Ramos (cell line): ENCODE measurements around the gene ASPSCR1.
"Not testable (repeated sequence)": the region's sequence is repeated elsewhere in the genome, so short reads cannot be mapped to it uniquely, and the experiment has no call there.

Experiments
- in situ Hi-C: fragments of 300-500 bp; cut with MboI; formaldehyde crosslinking; loops from one replicate; pipeline ENCODE4 v1.14.3; 2022; ENCODE audit warnings: low sequenced_read_pairs; ENCODE audit not compliant: unreplicated experiment

Gene ASPSCR1

GRCh38 chr17:82035488-82035887 lies 58.1 kb downstream of the ASPSCR1 start:
- in situ Hi-C loops, result no loop called here

GRCh38 chr17:82035956-82036633 lies 58.7 kb downstream of the ASPSCR1 start:
- in situ Hi-C loops, result no loop called here

GRCh38 chr17:82036634-82037091 lies 59.2 kb downstream of the ASPSCR1 start:
- in situ Hi-C loops, result no loop called here

- in situ Hi-C loops, result no loop called here
Observed at GRCh38 chr17:82037092-82037888, 59.9 kb downstream of the ASPSCR1 start, which contains the start of gene DCXR. Gene DCXR (minus strand): TSS chr17:82037697. CDS start chr17:82037682, 15 bp downstream.

GRCh38 chr17:82037889-82038195 lies 60.4 kb downstream of the ASPSCR1 start:
- in situ Hi-C loops, result no loop called here

- in situ Hi-C loops, result not testable (repeated sequence)
Observed at GRCh38 chr17:82038796-82039409, 61.5 kb downstream of the ASPSCR1 start.

- in situ Hi-C loops, result no loop called here
Observed at GRCh38 chr17:82039695-82040299, 62.4 kb downstream of the ASPSCR1 start.

- in situ Hi-C loops, result no loop called here
Observed at GRCh38 chr17:82041144-82041814, 63.9 kb downstream of the ASPSCR1 start.

- in situ Hi-C loops, result no loop called here
Observed at GRCh38 chr17:82042649-82043048, 65.2 kb downstream of the ASPSCR1 start.

GRCh38 chr17:82043507-82043906 lies 66.1 kb downstream of the ASPSCR1 start:
- in situ Hi-C loops, result no loop called here

- in situ Hi-C loops, result no loop called here
Observed at GRCh38 chr17:82045936-82046484, 68.6 kb downstream of the ASPSCR1 start.

- in situ Hi-C loops, result no loop called here
Observed at GRCh38 chr17:82046903-82047302, 69.5 kb downstream of the ASPSCR1 start.

- in situ Hi-C loops, result no loop called here
Observed at GRCh38 chr17:82047379-82047778, 70.0 kb downstream of the ASPSCR1 start.

- in situ Hi-C loops, result no loop called here
Observed at GRCh38 chr17:82047914-82048570, 70.6 kb downstream of the ASPSCR1 start.

GRCh38 chr17:82048571-82048971 lies 71.1 kb downstream of the ASPSCR1 start:
- in situ Hi-C loops, result no loop called here

- in situ Hi-C loops, result no loop called here
Observed at GRCh38 chr17:82049106-82049505, 71.7 kb downstream of the ASPSCR1 start.

GRCh38 chr17:82049521-82049971 lies 72.1 kb downstream of the ASPSCR1 start:
- in situ Hi-C loops, result no loop called here

GRCh38 chr17:82050152-82050760 lies 72.8 kb downstream of the ASPSCR1 start:
- in situ Hi-C loops, result no loop called here
